SK-N-SH treated with all-trans-retinoic acid at 6 μM for 48 hours (cell line): ENCODE measurements around the gene CCBE1.

Source experiments
- CSRNP3 ChIP-seq: fragments of 250-450 bp; sonication (Bioruptor Pico); IDR thresholded peaks from 2 replicates; pipeline ENCODE4 v1.5.1; 2021; ENCODE audit warnings: mild to moderate bottlenecking, moderate library complexity
- ESRRG ChIP-seq: fragments of 250-450 bp; sonication (Bioruptor Pico); IDR thresholded peaks from 2 replicates; pipeline ENCODE4 v1.6.1; 2021; ENCODE audit warnings: mild to moderate bottlenecking
- GLIS3 ChIP-seq: fragments of 250-450 bp; sonication (Bioruptor Pico); IDR thresholded peaks from 2 replicates; pipeline ENCODE4 v1.5.0; 2020; ENCODE audit warnings: mild to moderate bottlenecking, moderate library complexity
- ISL1 ChIP-seq: fragments of 250-450 bp; sonication (Bioruptor Pico); IDR thresholded peaks from 2 replicates; pipeline ENCODE4 v2.1.2; 2022; ENCODE audit warnings: mild to moderate bottlenecking, moderate library complexity
- OSR1 ChIP-seq: fragments of 250-450 bp; sonication (Bioruptor Pico); IDR thresholded peaks from 2 replicates; pipeline ENCODE4 v1.8.0; 2022; ENCODE audit warnings: moderate library complexity, mild to moderate bottlenecking, inconsistent platforms
- PATZ1 ChIP-seq: fragments of 250-450 bp; sonication (Bioruptor Pico); IDR thresholded peaks from 2 replicates; pipeline ENCODE4 v1.8.0; 2020; ENCODE audit warnings: mild to moderate bottlenecking, moderate library complexity, borderline replicate concordance
- POU6F1 ChIP-seq: fragments of 250-450 bp; sonication (Bioruptor Pico); IDR thresholded peaks from 2 replicates; pipeline ENCODE4 v1.8.0; 2021; ENCODE audit warnings: low read depth, mild to moderate bottlenecking, moderate library complexity, borderline replicate concordance
- PPARA ChIP-seq: fragments of 250-450 bp; sonication (Bioruptor Pico); IDR thresholded peaks from 2 replicates; pipeline ENCODE4 v1.5.0; 2020; ENCODE audit warnings: mild to moderate bottlenecking, borderline replicate concordance
- RARB ChIP-seq: fragments of 250-450 bp; sonication (Bioruptor Pico); IDR thresholded peaks from 2 replicates; pipeline ENCODE4 v1.8.0; 2021; ENCODE audit warnings: mild to moderate bottlenecking, moderate library complexity
- SNAI2 ChIP-seq: fragments of 250-450 bp; sonication (Bioruptor Pico); IDR thresholded peaks from 2 replicates; pipeline ENCODE4 v1.5.0; 2020; ENCODE audit warnings: mild to moderate bottlenecking, moderate library complexity
- ZC3H10 ChIP-seq: fragments of 250-450 bp; sonication (Bioruptor Pico); IDR thresholded peaks from 2 replicates; pipeline ENCODE4 v1.5.1; 2021; ENCODE audit warnings: mild to moderate bottlenecking, moderate library complexity
- ZFP3 ChIP-seq: fragments of 250-450 bp; sonication (Bioruptor Pico); IDR thresholded peaks from 2 replicates; pipeline ENCODE4 v1.5.0; 2020; ENCODE audit warnings: mild to moderate bottlenecking, moderate library complexity
- ZFP30 ChIP-seq: fragments of 450-650 bp; formaldehyde crosslinking; IDR thresholded peaks from 2 replicates; pipeline ENCODE4 v1.5.0; 2022; ENCODE audit warnings: mild to moderate bottlenecking, moderate library complexity
- ZNF565 ChIP-seq: fragments of 450-650 bp; formaldehyde crosslinking; conservative IDR thresholded peaks from 2 replicates; pipeline ENCODE4 v1.5.0; 2020; ENCODE audit warnings: low read depth, mild to moderate bottlenecking, moderate library complexity

- no peak for TF ChIP-seq ZFP30 (CRISPR knock-in tag)
- no peak for TF ChIP-seq PPARA (CRISPR knock-in tag)
- TF ChIP-seq OSR1 (CRISPR knock-in tag) = no peak
- TF ChIP-seq ISL1 = no peak
- TF ChIP-seq ESRRG (CRISPR knock-in tag) = no peak
- TF ChIP-seq PATZ1 (CRISPR knock-in tag) = no peak
- no peak for TF ChIP-seq CSRNP3 (CRISPR knock-in tag)
- no peak for TF ChIP-seq SNAI2
- TF ChIP-seq ZNF565 = no peak
- TF ChIP-seq ZC3H10 (CRISPR knock-in tag) = no peak
- TF ChIP-seq ZFP3 (CRISPR knock-in tag) = no peak
- no peak for TF ChIP-seq RARB (CRISPR knock-in tag)
- no peak for TF ChIP-seq GLIS3 (CRISPR knock-in tag)
- TF ChIP-seq POU6F1 (CRISPR knock-in tag) = no peak
These were observed 46.9 kb downstream of the CCBE1 start for GRCh38 chr18:59650266-59650820.
